Measurements from ENCODE around the gene MPO. TPM values are rescaled to one million over a fixed set of nuclear protein-coding genes. Genes with fewer than 3 reads are reported as not detected.

Gene MPO
- total and polyA plus RNA-seq, 4 donors = 0.14 to 221 (median 0.52) TPM

GRCh38 chr17:58270476-58271215, 10.1 kb downstream of the MPO start:
- no peaks in the 10 kb centered on the region for H3K4me1 ChIP-seq (ENCODE audit: control insufficient read depth in 4 of 4, insufficient read depth in 4 of 4, low read length in 3 of 4)
- H3K9ac ChIP-seq (ENCODE audit: low read depth in 1 of 2, low read length in 2 of 2) = no peak overlapping the region
- 80% methylated on average over 15 of the region's 15 CpGs for WGBS
- no peak for DNase-seq (ENCODE audit: low spot score)
- H3K4me3 ChIP-seq (ENCODE audit: low read depth in 1 of 3, low read length in 3 of 3) = no peak overlapping the region
- H3K36me3 ChIP-seq (ENCODE audit: control insufficient read depth in 4 of 4, insufficient read depth in 3 of 4, low read depth in 1 of 4, low read length in 3 of 4) = no peaks in the 10 kb centered on the region
- H3K27me3 ChIP-seq (ENCODE audit: control insufficient read depth in 4 of 4, insufficient read depth in 4 of 4, low read length in 3 of 4) = peaks cover 0 to 2% (median 0%) of the 10 kb centered on the region in 4 donors
- H3K27ac ChIP-seq (ENCODE audit: low read depth in 1 of 2, low read length in 2 of 2) = no peak overlapping the region
- TF ChIP-seq ATF3 (IDR thresholded peaks at IDR 0.05) (no peak), RXRA (IDR thresholded peaks at IDR 0.05) (no peak), SP1 (IDR thresholded peaks at IDR 0.05) (no peak), ZBTB33 (IDR thresholded peaks at IDR 0.05) (no peak)
- H3K9me3 ChIP-seq (ENCODE audit: control insufficient read depth in 4 of 4, low read length in 3 of 4) = no peaks in the 10 kb centered on the region

GRCh38 chr17:58269557-58270291, 11.0 kb downstream of the MPO start:
- 83% methylated on average over 9 of the region's 9 CpGs for WGBS
- peaks cover 0 to 2% (median 0%) of the 10 kb centered on the region in 4 donors for H3K27me3 ChIP-seq (ENCODE audit: control insufficient read depth in 4 of 4, insufficient read depth in 4 of 4, low read length in 3 of 4)
- DNase-seq (ENCODE audit: low spot score) = no peak
- no peak overlapping the region for H3K4me3 ChIP-seq (ENCODE audit: low read depth in 1 of 3, low read length in 3 of 3)
- H3K36me3 ChIP-seq (ENCODE audit: control insufficient read depth in 4 of 4, insufficient read depth in 3 of 4, low read depth in 1 of 4, low read length in 3 of 4) = no peaks in the 10 kb centered on the region
- TF ChIP-seq TAF1 (conservative IDR thresholded peaks at IDR 0.05) (no peak), FOXA1 (IDR thresholded peaks at IDR 0.05) (no peak), SP1 (IDR thresholded peaks at IDR 0.05) (no peak), YY1 (IDR thresholded peaks at IDR 0.05) (no peak)
- H3K27ac ChIP-seq (ENCODE audit: low read depth in 1 of 2, low read length in 2 of 2) = no peak overlapping the region
- no peaks in the 10 kb centered on the region for H3K4me1 ChIP-seq (ENCODE audit: control insufficient read depth in 4 of 4, insufficient read depth in 4 of 4, low read length in 3 of 4)
- no peak overlapping the region for H3K9ac ChIP-seq (ENCODE audit: low read depth in 1 of 2, low read length in 2 of 2)
- no peaks in the 10 kb centered on the region for H3K9me3 ChIP-seq (ENCODE audit: control insufficient read depth in 4 of 4, low read length in 3 of 4)

GRCh38 chr17:58268774-58269556, 11.8 kb downstream of the MPO start:
- H3K27me3 ChIP-seq (ENCODE audit: control insufficient read depth in 4 of 4, insufficient read depth in 4 of 4, low read length in 3 of 4) = peaks cover 0 to 2% (median 0%) of the 10 kb centered on the region in 4 donors
- H3K36me3 ChIP-seq (ENCODE audit: control insufficient read depth in 4 of 4, insufficient read depth in 3 of 4, low read depth in 1 of 4, low read length in 3 of 4) = no peaks in the 10 kb centered on the region
- 71% methylated on average over 6 of the region's 6 CpGs for WGBS
- H3K4me1 ChIP-seq (ENCODE audit: control insufficient read depth in 4 of 4, insufficient read depth in 4 of 4, low read length in 3 of 4) = no peaks in the 10 kb centered on the region
- H3K4me3 ChIP-seq (ENCODE audit: low read depth in 1 of 3, low read length in 3 of 3) = no peak overlapping the region
- peak; percentile 22 for DNase-seq (ENCODE audit: low spot score)
- H3K9me3 ChIP-seq (ENCODE audit: control insufficient read depth in 4 of 4, low read length in 3 of 4) = no peaks in the 10 kb centered on the region
- no peak overlapping the region for H3K27ac ChIP-seq (ENCODE audit: low read depth in 1 of 2, low read length in 2 of 2)
- no peak overlapping the region for H3K9ac ChIP-seq (ENCODE audit: low read depth in 1 of 2, low read length in 2 of 2)
- TF ChIP-seq YY1 (IDR thresholded peaks at IDR 0.05) = no peak
- no peak for TF ChIP-seq SP1 (IDR thresholded peaks at IDR 0.05)
- no peak for TF ChIP-seq JUND (IDR thresholded peaks at IDR 0.05)
- no peak for TF ChIP-seq MAX (IDR thresholded peaks at IDR 0.05)
- no peak for TF ChIP-seq HNF4G (IDR thresholded peaks at IDR 0.05)
- no peak for TF ChIP-seq FOXA2 (IDR thresholded peaks at IDR 0.05)
- TF ChIP-seq NR2F2 (IDR thresholded peaks at IDR 0.05) = no peak
- TF ChIP-seq FOXA1 (IDR thresholded peaks at IDR 0.05) = no peak
- TF ChIP-seq RAD21 (IDR thresholded peaks at IDR 0.05) = no peak
- TF ChIP-seq ATF3 (IDR thresholded peaks at IDR 0.05) = no peak
- TF ChIP-seq EGR1 (IDR thresholded peaks at IDR 0.05; ENCODE audit: low read depth in 2 of 2) = no peak
- TF ChIP-seq HNF4A (conservative IDR thresholded peaks at IDR 0.05) = no peak
- no peak for TF ChIP-seq RXRA (IDR thresholded peaks at IDR 0.05)
- TF ChIP-seq REST (IDR thresholded peaks at IDR 0.05) = no peak
- TF ChIP-seq ZBTB33 (IDR thresholded peaks at IDR 0.05) = no peak
- no peak for TF ChIP-seq TAF1 (conservative IDR thresholded peaks at IDR 0.05)

All from liver (tissue), 9 donors.